Activated naive CD4-positive, alpha-beta T cell treated with anti-CD3 and anti-CD28 coated beads for 36 hours (primary cell): Measurements from ENCODE around the gene OR52I2. TPM values are rescaled to one million over a fixed set of nuclear protein-coding genes. Genes with fewer than 3 reads are reported as not detected.

Experiments used
- total RNA-seq, 2 experiments: library from RNA; stranded (reverse); gene quantifications; one replicate each; pipeline ENCODE4 v1.2.3, GENCODE V29; 2021

The OR52I2 gene
- total RNA-seq, 2 experiments from 2014 or later, result not detected

Other genes with a start within 250 kb of the OR52I2 start
- gene OR52B4, start 213.4 kb upstream of the OR52I2 start, total RNA-seq, result not detected
- gene TRIM21, start 188.0 kb upstream of the OR52I2 start, total RNA-seq, result 10 to 100 TPM; 23.5 to 26.0 TPM
- not detected for gene OR52K2, start 132.4 kb upstream of the OR52I2 start, total RNA-seq
- not detected for gene OR52K1, start 99.1 kb upstream of the OR52I2 start, total RNA-seq
- not detected for gene OR52M1, start 36.6 kb upstream of the OR52I2 start, total RNA-seq
- gene OR52I1, start 12.3 kb downstream of the OR52I2 start, total RNA-seq, result not detected
- 10 to 100 TPM; 11.3 to 15.4 TPM for gene TRIM68, start 26.5 kb downstream of the OR52I2 start, total RNA-seq
- not detected for gene OR51D1, start 55.7 kb downstream of the OR52I2 start, total RNA-seq
- gene OR51E1, start 62.2 kb downstream of the OR52I2 start, total RNA-seq, result not detected
- not detected for gene OR51E2, start 116.1 kb downstream of the OR52I2 start, total RNA-seq
- not detected for gene MMP26, start 123.0 kb downstream of the OR52I2 start, total RNA-seq
- not detected for gene OR51F1, start 188.2 kb downstream of the OR52I2 start, total RNA-seq
- not detected for gene OR52R1, start 222.6 kb downstream of the OR52I2 start, total RNA-seq
- not detected for gene OR51F2, start 239.6 kb downstream of the OR52I2 start, total RNA-seq